Measurements from ENCODE around the gene NECAP2.

- TF ChIP-seq ZNF423 (CRISPR knock-in tag; IDR thresholded peaks at IDR 0.05) (no peak), CTCF (IDR thresholded peaks at IDR 0.05) (no peak), JUN (CRISPR knock-in tag; IDR thresholded peaks at IDR 0.05) (no peak), GABPB1 (CRISPR knock-in tag; IDR thresholded peaks at IDR 0.05) (no peak)
Observed at GRCh38 chr1:16441282-16441665, 750 bp downstream of the NECAP2 start.

Measured in WTC11 (cell line).